Measurements from ENCODE around the gene PGPEP1.
"Not testable (repeated sequence)": the region's sequence is repeated elsewhere in the genome, so short reads cannot be mapped to it uniquely, and the experiment has no call there.

PGPEP1 gene

DNA sequence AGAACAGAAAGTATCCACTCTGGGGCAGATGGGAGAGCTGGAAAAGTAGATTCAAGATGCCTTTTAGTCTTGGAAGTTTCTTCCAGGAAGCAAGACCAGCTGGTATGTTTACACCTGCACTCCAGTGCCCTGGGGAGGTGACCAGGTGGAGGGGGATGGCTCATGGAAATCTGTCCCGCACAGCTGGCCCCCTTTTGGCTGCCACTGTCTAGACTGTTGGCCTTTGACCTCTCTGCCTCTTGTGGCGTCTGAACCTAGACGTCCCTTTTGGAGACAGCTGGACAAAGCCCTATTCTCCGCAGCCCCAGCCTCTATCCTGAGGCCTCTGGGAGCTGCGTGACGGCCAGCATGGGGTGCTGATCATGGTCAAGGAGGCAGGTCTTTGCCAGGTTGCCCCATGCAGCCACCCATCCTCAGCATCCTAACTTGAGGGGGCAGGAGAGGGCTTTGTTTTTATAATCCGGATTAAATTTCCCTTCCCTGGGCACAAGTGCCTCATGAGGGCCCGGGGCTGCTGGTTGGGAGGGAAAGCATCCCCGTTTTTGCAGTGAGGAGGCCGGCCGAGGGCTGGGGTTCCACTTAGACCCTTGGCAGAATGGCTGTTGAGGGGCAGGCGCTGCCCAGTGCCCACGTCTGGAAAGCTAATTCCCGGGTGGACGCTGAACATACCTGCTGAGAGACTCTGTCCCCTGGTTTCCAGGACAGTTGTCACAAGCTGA is 28.3 kb downstream of the PGPEP1 start:
- no peak for DNase-seq

DNA sequence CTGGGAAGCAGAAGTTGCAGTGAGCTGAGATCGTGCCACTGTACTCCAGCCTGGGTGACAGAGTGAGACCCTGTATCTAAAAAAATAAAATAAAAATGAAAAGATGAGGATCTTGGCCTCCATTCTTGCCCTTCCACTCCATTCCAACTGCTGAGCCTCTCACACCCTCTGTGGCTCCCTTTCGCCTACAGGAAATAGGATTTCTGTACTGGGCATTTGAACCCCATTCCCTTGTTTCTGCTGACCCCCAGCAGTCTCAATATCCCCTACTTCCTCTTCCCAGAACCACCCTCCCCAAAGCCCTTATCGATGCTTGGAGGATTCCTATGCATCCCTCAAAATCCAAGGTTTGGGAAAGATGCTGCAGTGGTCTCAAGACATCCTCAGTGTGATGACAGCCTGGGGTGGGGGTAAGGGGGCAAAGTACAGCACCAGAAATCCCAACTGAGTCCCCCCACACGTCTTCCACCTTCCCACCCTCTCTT is 33.1 kb downstream of the PGPEP1 start:
- no peak for DNase-seq

DNA sequence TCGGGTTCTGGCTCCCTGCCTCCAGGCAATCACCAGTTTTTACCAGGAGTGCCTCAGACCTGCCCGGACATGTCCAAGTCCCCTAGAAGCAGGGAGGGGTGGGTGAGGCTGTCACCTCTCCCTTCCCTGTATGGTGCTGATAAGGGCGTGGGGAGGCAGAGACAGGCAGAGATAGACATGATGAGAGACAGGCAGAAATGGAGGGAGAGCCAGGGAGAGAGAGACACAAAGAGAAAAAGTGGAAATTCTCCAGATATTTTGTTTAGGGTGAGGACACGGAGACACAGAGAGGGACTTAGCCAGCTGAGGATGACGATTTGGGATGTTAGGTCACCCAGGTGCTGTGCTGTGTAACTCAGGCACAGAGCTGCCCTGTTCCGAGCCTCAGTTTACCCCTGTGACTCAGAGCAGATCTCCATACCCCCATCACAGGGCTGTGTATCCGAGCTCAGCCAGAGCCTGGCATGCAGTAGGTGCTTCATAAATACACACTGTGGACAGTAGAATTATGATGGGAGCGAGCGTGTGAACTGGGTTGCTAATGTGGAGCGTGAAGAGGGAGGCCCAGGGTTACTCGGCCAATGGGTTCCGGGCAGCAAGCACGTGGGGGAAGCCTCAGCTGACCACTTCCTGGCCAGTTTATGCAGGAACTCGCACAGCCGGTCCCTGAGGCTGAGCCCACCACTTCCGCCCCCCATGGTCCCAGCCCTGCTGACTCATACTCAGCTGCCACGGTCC is 33.7 kb downstream of the PGPEP1 start:
- no peak for DNase-seq

DNA sequence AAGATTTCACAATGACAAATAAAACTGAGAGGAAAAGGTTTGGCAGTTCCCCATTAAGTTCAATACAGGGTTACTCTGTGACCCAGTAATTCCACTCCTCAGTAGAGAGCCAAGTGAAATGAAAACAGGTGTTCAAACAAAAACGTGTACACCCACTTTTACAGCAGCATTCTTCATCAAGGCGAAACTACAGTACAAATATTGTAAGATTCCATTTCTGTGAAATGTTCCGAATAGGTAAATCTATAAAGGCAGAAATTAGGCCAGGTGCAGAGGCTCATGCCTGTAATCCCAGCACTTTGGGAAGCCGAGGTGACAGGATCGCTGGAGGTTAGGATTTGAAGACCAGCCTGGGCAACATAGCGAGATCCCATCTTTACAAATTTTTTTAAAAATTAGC is 36.6 kb downstream of the PGPEP1 start:
- DNase-seq = no peak

DNA sequence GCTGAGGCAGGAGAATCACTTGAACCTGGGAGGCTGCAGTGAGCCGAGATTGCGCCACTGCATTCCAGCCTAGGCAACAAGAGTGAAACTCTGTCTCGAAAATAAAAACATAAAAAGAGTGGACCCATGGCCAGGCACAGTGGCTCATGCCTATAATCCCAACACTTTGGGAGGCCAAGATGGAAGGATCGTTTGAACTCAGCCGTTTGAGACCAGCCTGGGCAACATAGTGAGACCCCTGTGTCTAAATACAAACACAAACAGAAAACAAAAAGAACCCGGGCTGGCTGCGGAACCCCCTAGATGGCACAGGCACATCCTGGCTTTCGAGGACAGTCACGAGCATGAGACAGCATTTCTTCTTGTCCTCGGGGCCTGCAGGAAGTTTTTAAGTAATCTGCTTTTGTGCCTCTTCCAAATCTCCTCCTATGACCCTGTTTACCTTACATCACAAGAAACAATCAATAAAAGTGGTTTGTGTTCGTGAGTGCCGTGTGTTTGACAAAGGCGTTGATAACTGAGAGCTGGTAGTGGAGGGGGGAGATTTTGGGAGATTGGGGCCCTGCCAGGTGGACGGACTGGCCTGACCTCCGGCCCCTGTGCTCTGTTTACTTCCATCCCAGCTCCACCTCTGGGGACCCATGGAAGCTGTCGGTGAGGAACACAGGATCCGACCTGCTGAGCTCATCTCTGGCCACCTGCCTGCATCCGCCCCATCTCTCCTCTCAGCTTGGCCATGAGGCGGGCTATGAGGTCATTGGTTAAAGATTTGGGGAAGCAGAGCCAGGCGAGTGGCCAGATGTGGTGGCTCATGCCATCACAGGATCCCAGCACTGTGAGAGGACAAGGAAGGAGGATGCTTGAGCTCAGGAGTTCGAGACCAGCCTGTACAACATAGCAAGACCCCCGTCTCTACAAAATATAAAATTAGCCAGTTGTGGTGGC is 39.7 kb downstream of the PGPEP1 start:
- peak; percentile 16 for DNase-seq

DNA sequence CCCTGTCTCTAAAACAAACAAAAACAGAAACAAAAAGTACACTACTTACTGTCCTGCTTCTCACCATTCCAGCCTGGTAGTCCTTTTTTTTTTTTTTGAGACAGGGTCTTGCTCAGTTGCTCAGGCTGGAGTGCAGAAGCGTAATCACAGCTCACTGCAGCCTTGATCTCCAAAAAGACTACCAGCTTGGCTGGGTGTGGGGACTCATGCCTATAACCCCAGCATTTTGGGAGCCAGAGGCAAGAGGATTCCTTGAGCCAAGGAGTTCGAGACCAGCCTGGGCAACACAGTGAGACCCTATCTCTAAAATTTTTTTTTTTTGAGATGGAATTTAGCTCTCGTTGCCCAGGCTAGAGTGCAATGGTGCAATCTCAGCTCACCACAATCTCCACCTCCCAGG is 40.4 kb downstream of the PGPEP1 start:
- no peak for DNase-seq

DNA sequence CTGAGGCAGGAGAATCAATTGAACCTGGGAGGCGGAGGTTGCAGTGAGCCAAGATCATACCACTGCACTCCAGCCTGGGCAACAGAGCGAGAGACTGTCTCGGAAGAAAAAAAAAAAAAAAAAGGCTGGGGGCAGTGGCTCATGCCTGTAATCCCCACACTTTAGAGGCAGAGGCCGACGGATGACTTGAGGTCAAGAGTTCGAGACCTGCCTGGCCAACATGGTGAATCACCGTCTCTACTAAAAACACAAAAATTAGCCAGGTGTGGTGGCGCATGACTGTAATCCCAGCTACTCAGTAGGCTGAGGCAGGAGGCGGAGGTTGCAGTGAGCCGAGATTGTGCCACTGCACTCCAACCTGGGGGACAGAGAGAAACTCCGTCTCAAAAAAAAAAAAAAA is 43.2 kb downstream of the PGPEP1 start:
- not testable (repeated sequence) for DNase-seq

DNA sequence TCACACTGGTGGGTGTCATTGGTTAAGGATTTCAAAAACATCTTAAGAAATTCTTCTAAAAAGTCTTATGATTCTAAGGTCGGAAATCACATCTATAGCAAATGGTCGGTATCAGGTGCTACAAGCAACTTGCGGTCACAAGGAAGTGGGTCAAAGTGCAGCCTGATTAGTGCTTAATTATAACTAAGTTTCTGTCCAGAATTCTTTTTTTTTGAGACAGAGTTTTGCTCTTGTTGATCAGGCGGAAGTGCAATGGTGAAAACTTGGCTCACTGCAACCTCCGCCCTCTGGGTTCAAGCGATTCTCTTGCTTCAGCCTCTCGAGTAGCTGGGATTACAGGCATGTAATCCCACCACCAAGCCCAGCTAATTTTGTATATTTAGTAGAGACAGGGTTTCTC is 44.4 kb downstream of the PGPEP1 start:
- no peak for DNase-seq

DNA sequence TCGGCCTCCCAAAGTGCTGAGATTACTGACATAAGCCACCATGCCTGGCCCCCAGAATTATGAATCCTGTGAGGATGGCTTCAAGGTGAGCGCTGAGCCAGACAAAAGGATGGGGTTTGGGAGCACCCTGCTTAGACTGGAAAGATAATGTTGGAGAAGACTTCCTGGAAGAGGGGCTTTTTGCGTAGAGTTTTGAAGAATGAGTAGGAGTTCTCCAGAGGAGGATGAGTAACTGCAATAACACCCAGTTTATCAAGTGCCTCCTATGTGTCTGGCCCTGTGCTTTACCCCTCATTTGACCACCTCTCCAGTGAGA is 44.9 kb downstream of the PGPEP1 start:
- no peak for DNase-seq

DNA sequence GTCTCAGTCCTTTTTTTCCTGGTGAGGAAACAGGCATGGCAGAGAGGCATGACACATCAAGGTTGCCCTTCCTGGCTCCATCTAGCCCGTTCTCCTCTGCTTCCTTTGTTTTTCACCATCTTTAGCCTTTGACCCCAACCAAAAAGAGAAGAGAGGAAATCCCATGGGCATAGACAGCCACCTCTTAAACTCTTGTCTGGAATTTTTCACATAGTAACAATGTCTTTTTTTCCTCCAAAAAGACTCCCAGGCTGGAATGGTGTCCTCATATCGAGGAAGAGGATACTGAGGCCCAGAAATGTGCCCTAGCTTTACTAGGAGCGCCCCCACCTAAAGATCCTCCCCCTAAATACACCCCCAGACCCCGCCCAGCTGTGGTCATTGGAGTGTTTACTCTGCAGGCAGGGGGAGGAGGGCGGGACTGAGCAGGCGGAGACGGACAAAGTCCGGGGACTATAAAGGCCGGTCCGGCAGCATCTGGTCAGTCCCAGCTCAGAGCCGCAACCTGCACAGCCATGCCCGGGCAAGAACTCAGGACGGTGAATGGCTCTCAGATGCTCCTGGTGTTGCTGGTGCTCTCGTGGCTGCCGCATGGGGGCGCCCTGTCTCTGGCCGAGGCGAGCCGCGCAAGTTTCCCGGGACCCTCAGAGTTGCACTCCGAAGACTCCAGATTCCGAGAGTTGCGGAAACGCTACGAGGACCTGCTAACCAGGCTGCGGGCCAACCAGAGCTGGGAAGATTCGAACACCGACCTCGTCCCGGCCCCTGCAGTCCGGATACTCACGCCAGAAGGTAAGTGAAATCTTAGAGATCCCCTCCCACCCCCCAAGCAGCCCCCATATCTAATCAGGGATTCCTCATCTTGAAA is 45.5 kb downstream of the PGPEP1 start, which contains the start of gene GDF15:
Gene GDF15 (plus strand): TSS at position 484 of the 868 bp plus-strand sequence. CDS start 32 bp downstream, at position 516.
- DNase-seq = no peak

DNA sequence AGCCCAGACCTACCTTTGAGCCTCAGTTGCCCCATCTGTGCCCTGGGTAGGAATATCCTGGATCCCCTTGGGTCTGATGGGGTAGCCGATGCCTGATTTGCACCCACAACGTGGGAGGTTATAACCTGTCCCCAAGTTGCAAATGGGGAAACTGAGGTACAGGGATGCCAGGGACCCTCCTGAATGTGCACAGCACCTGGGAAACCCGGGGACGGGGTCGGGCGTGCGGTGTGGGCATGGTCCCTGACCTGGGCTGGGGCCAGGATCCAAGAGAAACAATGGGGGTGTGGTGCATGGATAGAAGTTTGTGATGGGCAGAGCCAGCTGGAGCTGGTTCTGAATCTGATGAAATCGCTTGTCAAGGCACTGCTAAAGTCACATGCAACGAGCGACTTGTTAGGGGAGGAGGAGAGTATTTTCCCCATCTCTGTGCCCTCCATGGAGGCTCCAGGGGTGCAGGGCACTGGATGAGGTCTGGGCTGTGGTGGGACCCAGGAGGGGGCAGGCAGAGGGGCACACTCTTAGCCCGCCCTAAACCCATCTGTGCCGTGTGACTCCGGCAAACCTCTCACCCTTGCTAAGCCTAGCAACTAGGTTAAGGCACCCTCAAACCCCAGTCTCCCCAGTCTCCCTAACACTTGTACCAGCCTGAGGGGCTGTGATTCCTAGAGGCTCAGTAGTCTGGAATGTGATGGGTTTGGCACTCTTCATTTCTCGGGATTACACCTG is 46.3 kb downstream of the PGPEP1 start:
- peak; percentile 20 for DNase-seq

DNA sequence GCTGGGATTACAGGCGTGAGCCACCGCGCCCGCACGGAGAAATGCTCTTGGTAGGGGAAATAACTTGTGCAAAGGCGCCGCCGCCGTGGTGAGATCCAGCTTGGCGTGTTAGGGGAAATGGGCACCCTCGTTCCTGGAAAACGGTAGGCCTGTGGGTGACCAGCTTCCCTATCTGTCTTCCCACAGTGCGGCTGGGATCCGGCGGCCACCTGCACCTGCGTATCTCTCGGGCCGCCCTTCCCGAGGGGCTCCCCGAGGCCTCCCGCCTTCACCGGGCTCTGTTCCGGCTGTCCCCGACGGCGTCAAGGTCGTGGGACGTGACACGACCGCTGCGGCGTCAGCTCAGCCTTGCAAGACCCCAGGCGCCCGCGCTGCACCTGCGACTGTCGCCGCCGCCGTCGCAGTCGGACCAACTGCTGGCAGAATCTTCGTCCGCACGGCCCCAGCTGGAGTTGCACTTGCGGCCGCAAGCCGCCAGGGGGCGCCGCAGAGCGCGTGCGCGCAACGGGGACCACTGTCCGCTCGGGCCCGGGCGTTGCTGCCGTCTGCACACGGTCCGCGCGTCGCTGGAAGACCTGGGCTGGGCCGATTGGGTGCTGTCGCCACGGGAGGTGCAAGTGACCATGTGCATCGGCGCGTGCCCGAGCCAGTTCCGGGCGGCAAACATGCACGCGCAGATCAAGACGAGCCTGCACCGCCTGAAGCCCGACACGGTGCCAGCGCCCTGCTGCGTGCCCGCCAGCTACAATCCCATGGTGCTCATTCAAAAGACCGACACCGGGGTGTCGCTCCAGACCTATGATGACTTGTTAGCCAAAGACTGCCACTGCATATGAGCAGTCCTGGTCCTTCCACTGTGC is 47.9 kb downstream of the PGPEP1 start:
- peak; percentile 76 for DNase-seq

DNA sequence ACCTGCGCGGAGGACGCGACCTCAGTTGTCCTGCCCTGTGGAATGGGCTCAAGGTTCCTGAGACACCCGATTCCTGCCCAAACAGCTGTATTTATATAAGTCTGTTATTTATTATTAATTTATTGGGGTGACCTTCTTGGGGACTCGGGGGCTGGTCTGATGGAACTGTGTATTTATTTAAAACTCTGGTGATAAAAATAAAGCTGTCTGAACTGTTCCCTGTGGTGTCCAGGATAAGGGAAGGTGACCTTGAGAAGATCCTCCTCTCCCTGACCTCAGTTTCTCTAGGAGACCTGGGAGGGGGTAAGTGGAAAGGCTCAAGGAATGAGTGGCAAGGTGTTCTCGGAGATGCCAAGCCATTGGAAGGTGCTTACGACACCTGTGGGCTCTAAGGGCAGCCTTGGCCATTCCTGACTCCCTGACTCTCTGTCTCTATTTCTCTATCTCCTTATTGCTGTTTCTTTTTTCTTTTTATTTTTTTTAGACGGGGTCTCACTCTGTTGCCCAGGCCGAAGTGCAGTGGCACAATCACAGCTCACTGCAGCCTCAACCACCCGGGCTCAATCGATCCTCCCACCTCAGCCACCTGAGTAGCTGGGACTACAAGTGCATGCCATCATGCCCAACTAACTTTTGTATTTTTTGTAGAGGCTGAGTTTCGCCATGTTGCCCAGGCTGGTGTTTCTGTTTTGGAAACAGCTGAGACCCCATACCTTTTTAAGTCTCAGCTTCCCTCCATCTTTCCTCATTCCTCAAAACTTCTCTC is 48.7 kb downstream of the PGPEP1 start:
- DNase-seq = no peak

DNA sequence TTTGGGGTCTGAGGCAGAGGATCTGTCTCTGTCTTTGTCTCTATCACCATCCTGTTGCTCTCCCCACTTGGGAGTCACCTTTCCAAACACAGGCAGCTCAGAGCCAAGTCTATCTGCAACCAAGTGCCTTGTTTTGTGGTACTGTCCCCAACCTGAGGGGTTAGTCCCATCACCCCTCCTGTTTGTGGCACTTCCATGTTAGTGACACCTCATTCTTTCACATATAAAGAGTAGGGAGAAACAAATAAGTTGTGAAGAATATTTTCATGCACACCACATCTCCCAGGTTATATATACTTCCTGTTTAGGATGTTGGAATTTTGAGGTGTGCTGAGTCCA is 49.3 kb downstream of the PGPEP1 start:
- DNase-seq = no peak

DNA sequence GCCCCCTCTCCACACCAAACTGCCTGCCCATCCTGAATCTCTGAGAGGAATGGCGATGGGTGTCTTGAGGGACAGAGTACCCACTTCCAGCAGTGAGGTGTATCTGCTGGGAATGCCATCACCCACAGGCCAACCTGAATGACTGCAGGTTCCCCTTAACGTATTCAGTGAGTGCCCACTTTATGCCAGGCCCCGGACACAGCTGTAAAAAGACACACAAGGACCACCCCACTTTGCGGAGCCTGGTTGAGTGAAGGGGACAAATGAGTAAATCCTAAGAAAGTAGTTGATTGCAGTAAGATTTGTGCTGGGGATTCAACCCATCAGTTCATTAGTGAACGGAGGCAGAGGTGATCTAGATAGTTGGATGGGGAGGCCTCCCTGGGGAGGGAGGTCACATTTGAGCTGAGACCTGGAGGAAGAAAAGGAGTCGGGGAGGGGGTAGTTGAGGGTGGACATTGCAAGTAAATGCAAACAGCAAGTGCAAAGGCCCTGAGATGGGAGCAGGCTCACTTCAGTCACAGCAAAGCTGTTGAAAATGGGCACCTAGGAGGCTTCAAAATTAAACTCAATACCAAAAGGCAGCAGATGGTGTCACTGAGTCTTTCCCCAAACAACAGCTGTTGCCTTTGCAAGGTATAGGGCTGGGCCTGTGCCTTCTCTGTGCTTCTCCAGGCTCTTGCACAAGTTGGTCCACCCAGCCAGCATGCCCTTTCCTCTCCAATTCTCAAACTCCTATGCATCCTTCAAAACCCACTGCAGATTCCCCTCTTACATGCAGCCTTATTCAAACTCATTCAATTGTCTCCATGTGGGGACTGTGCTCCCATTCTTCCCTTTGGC is 49.9 kb downstream of the PGPEP1 start:
- no peak for DNase-seq

DNA sequence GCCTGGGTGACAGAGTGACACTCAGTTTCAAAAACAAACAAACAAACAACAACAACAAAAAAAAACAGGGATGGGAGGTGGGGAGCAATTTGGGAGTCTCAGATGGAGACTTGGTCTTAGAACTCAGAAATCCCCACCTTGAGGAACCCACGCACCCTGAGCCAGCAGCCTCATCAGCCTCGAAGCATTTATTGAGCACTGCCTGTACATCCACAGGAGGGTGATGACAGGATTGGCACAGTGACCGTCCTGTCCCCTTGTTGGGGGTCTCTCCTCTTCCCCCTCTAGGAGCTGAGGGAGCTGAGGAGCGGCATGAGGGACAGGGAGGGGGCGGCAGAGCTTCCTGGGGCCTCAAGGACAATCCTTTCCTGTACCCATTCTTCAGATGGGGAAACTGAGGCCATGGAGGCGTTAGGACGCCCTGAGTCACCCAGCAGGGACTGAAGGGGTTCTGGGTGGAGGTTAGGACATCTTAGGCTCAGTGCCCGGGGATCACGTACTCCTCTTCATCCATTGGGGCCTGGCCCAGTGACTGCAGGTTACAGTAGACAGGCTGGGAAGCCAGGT is 51.2 kb downstream of the PGPEP1 start:
- no peak for DNase-seq

DNA sequence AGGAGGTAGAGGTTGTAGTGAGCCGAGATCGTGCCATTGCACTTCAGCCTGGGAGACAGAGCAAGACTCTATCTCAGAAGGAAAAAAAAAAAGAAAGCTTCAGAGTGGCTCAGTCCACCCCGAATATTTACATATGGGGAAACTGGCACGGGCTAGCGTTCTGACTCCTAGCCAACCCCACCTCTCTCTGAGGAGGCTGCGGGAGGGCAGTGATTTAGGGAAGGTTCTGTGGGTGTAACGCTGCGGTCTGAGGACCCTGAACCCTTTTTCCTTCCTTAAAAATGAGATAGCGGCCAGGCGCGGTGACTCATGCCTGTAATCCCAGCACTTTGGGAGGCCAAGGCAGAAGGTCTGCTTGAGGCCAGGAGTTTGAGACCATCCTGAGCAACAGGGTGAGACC is 52.0 kb downstream of the PGPEP1 start:
- DNase-seq = no peak

DNA sequence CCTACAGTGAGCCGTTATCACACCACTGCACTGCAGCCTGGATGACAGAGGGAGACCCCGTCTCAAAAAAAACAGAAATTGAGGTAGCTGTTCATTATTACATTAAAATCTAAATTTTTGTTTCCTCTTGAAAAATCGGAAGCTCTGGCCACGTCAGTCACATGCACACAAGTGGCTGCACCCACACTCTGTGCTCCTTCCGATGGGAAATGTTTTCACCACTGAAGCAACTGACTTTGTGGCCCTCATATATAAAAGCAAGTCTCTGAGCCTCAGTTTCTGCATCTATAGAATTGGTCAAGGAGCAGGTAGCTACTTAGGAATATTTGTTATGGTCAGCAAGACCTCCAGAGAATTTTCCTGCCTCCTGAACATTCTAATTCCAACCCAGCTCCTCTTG is 52.5 kb downstream of the PGPEP1 start:
- DNase-seq = no peak

DNA sequence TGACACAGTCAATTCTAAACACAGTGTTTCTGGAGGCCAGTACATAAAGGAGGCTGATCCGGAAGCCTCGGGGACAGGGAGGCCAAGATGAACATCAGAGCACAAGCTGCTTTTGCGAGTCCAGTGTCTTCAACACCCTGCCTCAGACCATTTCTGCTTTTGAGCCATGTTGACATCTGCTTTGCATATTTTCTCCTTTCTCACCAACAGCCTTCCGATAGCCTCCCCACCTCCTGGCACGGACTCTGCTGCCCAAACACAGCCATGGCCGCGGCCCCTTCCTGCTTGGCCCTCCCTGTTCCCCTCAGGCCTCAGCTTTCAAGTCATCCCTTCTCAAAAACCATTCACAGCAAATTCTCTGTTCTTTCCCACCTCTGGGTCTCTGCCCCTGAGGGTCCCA is 53.4 kb downstream of the PGPEP1 start:
- no peak for DNase-seq

Data from NCI-H2107 (cell line).